Neutrophil (primary cell): Measurements from ENCODE around the gene EIF3CL.
"Not testable (repeated sequence)": the region's sequence is repeated elsewhere in the genome, so short reads cannot be mapped to it uniquely, and the experiment has no call there.

Source experiments
- H3K27ac ChIP-seq: fragments of 200-600 bp; sonication (generic); 2 replicates; pipeline ENCODE4 v1.5.1; 2016; ENCODE audit warnings: mild to moderate bottlenecking, moderate library complexity
- H3K27me3 ChIP-seq: fragments of 200-600 bp; sonication (generic); 2 replicates; pipeline ENCODE4 v1.6.0; 2016; ENCODE audit warnings: mild to moderate bottlenecking
- H3K36me3 ChIP-seq: fragments of 200-600 bp; sonication (generic); 2 replicates; pipeline ENCODE4 v1.5.1; 2017
- H3K4me1 ChIP-seq, 2 experiments: fragments of 200-600 bp in 1 of 2; sonication (generic) in 1 of 2; 1 replicate in 1 of 2; 2 replicates in 1 of 2; pipeline versions ENCODE4 v1.5.1 to v1.6.1; 2013 to 2016; ENCODE audit warnings: low read depth in 1 of 2, low read length in 1 of 2, mild to moderate bottlenecking in 1 of 2, moderate library complexity in 1 of 2; ENCODE audit not compliant: control insufficient read depth in 1 of 2, insufficient read depth in 1 of 2
- H3K4me3 ChIP-seq, 2 experiments: fragments of 200-600 bp in 1 of 2; sonication (generic) in 1 of 2; 1 replicate in 1 of 2; 2 replicates in 1 of 2; pipeline ENCODE4 v1.5.1; 2013 to 2016; ENCODE audit warnings: low read depth in 1 of 2, low read length in 1 of 2, mild to moderate bottlenecking in 1 of 2, moderate library complexity in 1 of 2
- H3K9me3 ChIP-seq: fragments of 200-600 bp; sonication (generic); 2 replicates; pipeline ENCODE4 v1.5.1; 2016

Gene EIF3CL, protein sequence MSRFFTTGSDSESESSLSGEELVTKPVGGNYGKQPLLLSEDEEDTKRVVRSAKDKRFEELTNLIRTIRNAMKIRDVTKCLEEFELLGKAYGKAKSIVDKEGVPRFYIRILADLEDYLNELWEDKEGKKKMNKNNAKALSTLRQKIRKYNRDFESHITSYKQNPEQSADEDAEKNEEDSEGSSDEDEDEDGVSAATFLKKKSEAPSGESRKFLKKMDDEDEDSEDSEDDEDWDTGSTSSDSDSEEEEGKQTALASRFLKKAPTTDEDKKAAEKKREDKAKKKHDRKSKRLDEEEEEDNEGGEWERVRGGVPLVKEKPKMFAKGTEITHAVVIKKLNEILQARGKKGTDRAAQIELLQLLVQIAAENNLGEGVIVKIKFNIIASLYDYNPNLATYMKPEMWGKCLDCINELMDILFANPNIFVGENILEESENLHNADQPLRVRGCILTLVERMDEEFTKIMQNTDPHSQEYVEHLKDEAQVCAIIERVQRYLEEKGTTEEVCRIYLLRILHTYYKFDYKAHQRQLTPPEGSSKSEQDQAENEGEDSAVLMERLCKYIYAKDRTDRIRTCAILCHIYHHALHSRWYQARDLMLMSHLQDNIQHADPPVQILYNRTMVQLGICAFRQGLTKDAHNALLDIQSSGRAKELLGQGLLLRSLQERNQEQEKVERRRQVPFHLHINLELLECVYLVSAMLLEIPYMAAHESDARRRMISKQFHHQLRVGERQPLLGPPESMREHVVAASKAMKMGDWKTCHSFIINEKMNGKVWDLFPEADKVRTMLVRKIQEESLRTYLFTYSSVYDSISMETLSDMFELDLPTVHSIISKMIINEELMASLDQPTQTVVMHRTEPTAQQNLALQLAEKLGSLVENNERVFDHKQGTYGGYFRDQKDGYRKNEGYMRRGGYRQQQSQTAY

DNA sequence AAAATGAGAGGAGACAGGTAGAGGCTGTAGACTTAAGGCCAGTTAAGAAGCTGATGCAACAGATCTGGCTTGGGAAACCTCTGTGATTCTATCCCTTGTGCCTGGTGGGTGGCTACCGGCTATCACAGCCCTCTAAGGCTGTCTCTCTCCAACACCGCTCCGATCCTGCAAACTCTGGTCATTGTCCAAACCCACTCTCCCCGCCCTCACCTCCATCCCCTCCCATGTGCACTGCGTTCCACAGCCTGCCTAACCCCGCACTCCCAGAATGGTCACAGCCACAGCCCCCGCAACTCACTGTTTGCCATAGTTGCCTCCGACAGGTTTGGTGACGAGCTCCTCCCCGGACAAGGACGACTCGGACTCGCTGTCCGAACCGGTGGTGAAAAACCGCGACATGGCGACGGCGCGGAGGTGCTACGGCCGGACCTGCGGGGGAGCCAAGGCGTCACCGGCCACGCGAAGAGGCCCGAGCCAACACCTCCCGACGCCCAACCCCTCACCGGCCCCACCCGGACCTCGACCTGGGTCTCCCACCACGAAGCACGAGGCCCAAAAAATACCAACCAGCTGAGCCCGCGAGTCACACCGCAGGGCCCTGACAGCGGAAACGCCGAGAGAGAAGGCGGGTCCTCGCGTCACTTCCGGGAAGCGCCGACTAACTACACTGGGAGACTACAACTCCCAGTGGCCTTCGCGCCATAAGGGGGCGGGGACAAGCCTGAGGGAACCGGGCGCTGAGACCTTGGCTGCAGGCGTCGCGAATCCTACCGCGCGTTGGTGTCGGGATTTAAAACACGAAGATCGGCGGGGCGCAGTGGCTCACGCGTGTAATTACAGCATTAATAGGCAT, at the start of gene EIF3CL:
EIF3CL (minus strand) TSS at position 622 of the 853 bp plus-strand sequence; CDS start at position 399, 223 bp downstream.
- not testable (repeated sequence) for H3K9me3 ChIP-seq, H3K4me1 ChIP-seq, H3K4me3 ChIP-seq, H3K27me3 ChIP-seq, H3K36me3 ChIP-seq, H3K27ac ChIP-seq

DNA sequence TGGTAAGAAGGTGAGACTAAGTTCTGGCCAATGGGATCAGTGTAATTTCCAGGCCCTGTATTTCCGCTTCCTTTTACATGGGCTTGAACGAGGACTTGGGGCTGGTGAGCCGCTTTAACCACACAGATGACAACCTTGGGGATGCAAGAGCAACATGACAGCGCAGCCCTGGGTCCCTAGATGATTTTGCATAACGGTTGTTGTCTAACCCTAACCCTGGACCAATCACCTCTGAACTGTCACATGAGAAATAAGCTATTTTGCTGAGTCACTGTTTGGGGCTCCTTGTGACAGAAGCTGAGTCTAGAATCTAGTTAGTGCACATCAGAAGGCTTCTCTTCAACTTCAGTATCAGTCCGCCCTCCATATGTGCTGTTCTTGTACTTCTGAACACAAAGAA, 43.4 kb upstream of the EIF3CL start:
- not testable (repeated sequence) for H3K36me3 ChIP-seq, H3K27me3 ChIP-seq, H3K27ac ChIP-seq, H3K4me3 ChIP-seq, H3K9me3 ChIP-seq, H3K4me1 ChIP-seq

DNA sequence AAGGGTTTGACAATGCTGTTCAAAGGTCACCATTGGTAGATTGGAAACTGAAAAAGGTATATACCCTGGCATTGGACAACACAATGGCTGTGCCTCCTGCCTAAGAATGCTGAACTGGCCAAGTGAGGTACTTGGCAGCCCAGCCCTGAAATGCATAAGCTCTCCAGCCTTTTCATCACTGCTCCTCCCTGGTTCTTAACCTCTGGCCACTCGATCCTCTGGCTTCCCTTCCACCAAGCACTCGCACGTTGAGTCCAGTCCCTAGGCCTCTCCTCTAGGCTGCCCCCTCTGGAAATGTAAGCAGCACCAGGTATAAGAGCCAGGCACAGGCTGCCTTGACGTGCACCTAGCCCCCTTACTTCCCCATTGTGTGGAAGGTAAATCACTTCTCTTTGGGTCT, 42.7 kb upstream of the EIF3CL start:
- H3K4me1 ChIP-seq, H3K27ac ChIP-seq, H3K4me3 ChIP-seq, H3K9me3 ChIP-seq, H3K36me3 ChIP-seq, H3K27me3 ChIP-seq: not testable (repeated sequence)

DNA sequence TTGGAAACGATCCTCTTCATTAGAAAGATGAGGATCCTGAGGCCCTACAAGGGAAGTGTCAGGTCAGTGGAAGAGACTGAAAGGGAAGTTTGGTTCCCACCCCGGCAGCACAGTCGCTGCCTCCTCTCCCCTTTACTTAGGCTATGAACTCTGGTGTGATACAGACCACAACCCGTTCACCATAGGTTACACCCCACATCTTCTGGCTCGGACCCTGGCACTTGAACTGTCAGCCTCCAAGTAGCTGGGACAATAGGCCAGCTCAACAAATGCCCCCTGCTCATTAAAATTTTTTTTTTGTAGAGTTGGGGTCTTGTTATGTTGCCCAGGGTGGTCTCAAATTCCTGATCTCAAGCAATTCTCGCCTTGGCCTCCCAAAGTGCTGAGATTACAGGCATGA, 40.3 kb upstream of the EIF3CL start:
- H3K4me1 ChIP-seq, H3K4me3 ChIP-seq, H3K9me3 ChIP-seq, H3K36me3 ChIP-seq, H3K27ac ChIP-seq, H3K27me3 ChIP-seq: not testable (repeated sequence)

DNA sequence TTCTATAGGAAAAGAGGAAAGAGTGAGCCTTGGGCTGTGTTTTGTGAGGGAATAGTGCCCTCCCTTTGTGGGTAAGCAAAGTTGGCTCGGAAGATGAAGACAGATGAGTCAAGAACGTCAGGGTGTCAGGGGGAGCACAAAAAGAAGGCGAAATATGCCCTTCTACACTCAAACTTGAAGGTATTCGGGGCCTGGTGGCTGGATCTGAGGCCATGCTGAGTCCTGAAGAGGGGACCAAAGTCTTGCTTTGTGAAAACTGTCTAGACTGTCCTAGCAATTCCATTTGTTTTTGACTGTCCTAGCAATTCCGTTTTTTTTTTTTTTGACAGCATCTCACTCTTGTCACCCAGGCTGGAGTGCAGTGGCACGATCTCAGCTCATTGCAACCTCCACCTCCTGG, 35.3 kb upstream of the EIF3CL start:
- not testable (repeated sequence) for H3K27ac ChIP-seq, H3K4me3 ChIP-seq, H3K27me3 ChIP-seq, H3K4me1 ChIP-seq, H3K9me3 ChIP-seq, H3K36me3 ChIP-seq

DNA sequence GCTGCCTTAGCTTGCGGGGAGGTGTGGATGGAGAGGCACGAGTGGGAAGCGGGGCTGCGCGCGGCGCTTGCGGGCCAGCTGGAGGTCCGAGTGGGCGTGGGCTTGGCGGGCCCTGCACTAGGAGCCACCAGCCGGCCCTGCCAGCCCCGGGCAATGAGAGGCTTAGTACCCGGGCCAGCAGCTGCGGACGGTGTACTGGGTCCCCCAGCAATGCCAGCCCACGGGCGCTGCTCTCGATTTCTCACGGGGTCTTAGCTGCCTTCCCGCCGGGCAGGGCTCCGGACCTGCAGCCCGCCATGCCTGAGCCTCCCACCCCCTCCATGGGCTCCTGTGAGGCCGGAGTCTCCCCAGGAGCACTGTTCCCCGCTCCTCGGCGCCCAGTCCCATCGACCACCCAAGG, 31.7 kb upstream of the EIF3CL start:
- H3K27ac ChIP-seq, H3K4me3 ChIP-seq, H3K9me3 ChIP-seq, H3K4me1 ChIP-seq, H3K27me3 ChIP-seq, H3K36me3 ChIP-seq: not testable (repeated sequence)

DNA sequence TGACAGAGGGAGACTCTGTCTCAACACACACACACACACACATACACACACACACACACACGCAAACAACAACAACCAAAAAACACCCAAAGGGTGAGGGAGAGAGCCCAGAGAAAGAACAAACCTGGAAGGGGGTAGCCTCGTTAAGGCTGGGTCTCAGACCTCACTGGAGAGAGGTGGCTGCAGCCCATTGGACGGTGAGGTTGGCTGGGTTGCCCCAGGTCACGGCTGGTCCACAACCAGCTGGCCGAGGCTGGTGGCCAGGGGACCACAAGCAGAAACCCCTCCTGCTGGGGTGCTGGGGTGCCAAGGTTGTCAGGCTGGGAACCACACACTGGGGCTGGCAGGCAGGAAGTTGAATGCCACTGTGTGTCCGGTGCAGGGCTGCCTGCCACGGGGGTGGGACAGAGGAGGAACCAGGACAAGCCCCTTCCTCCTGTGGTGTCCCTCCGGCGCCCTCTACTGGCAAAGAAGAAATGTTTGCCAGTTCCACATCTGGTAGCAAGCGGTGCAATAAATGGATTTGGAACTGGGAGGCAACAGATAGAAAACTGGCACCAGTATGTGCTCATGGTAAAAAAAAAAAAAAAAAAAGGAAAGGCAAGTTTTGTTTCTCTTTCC, 22.5 kb upstream of the EIF3CL start:
- H3K4me3 ChIP-seq, H3K27ac ChIP-seq, H3K36me3 ChIP-seq, H3K4me1 ChIP-seq, H3K9me3 ChIP-seq, H3K27me3 ChIP-seq: not testable (repeated sequence)

DNA sequence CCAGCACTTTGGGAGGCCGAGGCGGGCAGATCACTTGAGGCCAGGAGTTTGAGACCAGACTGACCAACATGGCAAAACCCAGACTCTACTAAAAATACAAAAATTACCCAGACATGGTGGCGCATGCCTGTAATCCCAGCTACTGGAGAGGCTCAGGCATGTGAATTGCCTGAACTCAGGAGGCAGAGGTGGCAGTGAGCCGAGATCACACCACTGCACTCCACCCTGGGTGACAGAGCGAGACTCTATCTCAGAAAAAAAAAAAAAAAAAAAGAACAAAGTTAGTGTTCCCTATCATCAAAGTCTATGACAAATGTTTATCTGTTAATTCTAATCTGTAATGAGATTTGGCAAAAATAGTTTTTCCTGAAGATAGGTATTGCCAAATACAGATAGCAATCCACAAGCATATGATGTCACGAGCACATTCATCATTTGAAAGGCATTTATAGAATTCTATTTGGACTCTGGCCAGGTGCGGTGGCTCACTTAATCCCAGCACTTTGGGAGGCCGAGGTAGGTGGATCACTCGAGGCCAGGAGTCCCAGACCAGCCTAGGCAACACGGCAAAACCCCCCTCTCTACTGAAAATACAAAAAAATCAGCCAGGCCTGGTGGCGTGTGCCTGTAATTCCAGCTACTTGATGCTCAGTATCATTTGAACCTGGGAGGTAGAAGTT, 17.6 kb upstream of the EIF3CL start:
- not testable (repeated sequence) for H3K9me3 ChIP-seq, H3K36me3 ChIP-seq, H3K27ac ChIP-seq, H3K4me3 ChIP-seq, H3K4me1 ChIP-seq, H3K27me3 ChIP-seq

DNA sequence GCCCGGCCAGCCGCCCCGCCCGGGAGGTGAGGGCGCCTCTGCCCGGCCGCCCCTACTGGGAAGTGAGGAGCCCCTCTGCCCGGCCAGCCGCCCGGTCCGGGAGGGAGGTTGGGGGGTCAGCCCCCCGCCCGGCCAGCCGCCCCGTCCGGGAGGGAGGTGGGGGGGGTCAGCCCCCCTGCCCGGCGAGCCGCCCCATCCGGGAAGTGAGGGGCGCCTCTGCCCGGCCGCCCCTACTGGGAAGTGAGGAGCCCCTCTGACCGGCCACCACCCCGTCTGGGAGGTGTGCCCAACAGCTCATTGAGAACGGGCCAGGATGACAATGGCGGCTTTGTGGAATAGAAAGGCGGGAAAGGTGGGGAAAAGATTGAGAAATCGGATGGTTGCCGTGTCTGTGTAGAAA, 13.4 kb upstream of the EIF3CL start:
- not testable (repeated sequence) for H3K4me1 ChIP-seq, H3K27me3 ChIP-seq, H3K4me3 ChIP-seq, H3K27ac ChIP-seq, H3K36me3 ChIP-seq, H3K9me3 ChIP-seq

DNA sequence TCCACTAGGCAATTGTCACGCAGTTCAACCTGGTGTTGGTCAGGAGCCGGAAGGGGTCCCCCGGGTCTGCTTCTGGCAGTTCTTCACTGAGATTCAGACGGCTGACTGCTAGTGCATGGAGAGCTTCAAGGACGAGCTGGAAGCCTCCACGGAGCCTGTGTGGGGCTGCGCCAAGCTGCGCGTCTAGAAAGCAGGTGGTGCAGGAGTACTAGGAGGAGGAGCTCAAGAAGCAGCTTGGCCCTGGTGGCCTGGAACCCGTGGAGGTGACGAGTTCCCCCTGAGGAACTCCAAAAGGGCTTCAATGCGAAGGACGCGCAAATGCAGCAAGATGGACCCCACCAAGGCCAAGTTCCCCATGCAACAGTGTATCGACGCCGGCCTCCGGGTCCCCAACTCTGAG, 10.9 kb upstream of the EIF3CL start:
- H3K27me3 ChIP-seq, H3K27ac ChIP-seq, H3K9me3 ChIP-seq, H3K4me3 ChIP-seq, H3K4me1 ChIP-seq, H3K36me3 ChIP-seq: not testable (repeated sequence)

DNA sequence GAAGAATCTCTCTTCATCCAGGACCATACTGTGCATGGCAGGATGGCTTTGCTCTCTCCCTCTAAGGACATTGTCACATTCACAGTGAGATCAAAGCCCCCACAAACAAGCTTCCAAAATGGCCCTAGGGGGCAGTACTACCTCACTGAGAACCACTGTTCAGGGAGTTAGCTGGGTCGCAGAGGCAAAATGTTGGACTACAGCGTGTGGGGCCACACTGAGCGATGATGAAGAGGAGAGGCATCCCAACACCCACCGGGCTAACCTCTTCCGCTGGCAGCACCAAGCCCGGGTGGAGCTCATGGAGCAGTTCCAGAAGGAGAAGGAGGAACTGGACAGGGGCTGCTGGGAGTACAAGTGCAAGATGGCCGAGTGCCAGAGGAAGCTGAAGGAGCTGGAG, 9.9 kb upstream of the EIF3CL start:
- not testable (repeated sequence) for H3K9me3 ChIP-seq, H3K4me1 ChIP-seq, H3K27me3 ChIP-seq, H3K27ac ChIP-seq, H3K36me3 ChIP-seq, H3K4me3 ChIP-seq

DNA sequence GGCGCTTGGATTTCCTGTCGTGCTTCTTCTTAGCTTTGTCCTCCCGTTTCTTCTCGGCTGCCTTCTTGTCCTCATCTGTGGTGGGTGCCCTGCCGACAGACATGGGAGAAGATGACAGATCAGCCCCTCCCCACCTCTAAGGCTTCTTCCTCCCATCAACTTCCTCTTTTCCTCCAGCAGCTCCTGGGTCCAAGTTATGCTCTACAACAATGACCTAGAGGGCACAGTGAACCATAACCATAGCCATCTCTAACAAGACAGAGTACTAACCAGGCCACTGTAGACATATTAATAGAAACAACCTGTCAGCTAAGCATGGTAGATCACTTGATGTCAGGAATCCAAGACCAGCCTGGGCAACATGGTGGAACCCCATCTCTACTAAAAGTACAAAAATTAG, 11.6 kb downstream of the EIF3CL start:
- H3K4me1 ChIP-seq, H3K9me3 ChIP-seq, H3K4me3 ChIP-seq, H3K36me3 ChIP-seq, H3K27ac ChIP-seq, H3K27me3 ChIP-seq: not testable (repeated sequence)
